GM20431 (cell line): ENCODE data around the gene SREBF2.

Experiments used
- in situ Hi-C: fragments of 300-500 bp; cut with MseI, MboI; formaldehyde crosslinking; loops from one replicate; pipeline ENCODE4 v1.15.0; 2020; ENCODE audit warnings: low sequenced_read_pairs; ENCODE audit not compliant: unreplicated experiment

SREBF2 gene

DNA sequence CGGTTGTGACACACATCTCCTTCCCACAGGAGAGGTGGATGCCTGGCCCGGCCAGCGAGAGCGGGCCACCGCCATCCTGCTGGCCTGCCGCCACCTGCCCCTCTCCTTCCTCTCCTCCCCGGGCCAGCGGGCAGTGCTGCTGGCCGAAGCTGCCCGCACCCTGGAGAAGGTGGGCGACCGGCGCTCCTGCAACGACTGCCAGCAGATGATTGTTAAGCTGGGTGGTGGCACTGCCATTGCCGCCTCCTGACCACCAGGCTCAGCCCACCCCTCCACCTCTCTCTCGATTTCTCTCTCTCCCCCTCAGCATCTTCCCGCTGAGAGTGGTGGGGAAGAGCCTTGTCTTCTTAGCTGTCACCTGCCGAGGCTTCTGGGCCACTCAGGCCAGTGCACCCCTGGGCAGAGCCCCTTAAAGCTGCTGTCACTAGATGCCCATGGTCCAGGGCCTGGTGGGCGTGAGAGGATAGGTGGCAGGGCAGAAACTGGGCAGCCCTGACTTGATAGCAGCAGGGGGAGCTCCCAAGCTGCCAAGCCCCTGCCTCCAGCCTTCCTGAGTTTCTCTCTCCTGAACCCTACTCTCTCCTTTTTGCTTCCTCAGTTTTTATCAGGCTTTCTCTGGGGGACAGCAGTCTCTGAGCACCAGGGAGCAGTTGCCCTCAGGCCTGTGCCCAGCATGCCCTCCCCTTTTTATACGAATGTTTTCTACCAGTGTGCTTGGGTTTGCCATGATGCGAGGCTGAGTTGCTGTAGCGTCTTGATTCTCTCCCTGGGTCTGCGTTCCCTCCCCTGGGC, 72.7 kb downstream of the SREBF2 start:
- in situ Hi-C loops: no loop called here

DNA sequence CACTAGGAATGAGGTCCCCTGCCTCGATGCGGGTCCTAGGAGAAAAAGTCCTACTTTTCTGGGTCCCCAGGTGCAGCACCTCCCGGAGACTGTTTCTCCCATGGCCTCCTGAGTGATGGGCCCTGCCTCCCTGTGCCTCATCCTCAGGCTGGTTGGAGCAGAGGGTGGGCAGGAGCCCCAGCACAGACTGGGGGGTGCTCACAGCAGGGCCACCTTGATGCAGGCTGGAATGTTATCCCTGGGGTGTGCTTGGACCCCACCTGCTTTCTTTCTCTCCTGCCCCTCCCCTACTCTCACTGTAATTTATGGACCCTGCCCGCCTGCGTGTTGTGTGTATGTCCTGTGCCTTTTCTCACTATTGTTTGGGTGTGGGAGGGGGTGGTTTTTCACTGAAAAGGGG, 73.9 kb downstream of the SREBF2 start:
- in situ Hi-C loops: no loop called here

DNA sequence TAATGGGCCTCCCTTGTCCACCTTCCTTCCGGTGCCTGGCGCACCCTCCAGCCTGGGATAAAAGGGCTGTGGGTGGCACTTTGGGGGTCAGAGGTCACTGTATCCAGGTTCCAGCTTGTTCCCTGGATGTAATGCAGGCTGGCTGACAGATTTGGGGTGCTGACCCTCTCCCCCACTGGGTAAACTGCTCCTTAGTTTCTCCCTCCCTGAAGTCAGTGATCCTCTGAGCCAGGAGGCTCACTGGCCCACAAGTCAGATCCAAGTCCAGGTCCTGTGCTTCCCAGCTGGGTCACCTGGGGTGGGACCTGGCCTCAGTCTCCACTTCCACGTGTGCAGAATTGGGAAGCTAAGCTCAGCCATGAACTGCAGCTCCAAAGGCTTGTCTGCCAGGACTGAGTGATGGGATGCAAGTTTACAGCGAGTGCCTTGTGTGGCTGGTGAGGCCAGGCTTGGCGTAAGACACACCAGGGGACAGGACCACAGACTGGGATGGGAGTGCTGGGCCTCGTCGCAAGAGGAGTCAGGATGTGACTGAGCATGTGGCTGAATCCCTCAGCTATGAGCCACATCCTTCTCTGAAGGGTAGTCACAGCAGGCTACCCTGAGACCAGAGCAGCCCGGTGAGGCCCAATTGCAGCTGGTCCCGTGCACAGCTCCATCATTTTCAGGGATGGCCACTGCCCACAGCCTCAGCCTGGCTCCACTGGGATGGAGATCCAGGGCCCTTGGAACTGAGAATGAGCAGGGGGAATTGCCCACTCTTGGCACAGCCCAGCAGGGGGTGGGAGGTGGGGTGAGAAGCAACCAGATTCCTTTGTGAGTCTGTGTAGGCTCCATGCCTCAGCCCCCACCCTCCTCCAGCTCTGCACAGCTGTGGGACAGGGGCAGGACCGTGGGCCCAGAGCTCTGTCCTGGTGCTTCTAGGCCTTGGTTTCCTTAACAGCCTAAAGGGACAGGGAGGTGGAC, 74.8 kb downstream of the SREBF2 start:
- in situ Hi-C loops: no loop called here

DNA sequence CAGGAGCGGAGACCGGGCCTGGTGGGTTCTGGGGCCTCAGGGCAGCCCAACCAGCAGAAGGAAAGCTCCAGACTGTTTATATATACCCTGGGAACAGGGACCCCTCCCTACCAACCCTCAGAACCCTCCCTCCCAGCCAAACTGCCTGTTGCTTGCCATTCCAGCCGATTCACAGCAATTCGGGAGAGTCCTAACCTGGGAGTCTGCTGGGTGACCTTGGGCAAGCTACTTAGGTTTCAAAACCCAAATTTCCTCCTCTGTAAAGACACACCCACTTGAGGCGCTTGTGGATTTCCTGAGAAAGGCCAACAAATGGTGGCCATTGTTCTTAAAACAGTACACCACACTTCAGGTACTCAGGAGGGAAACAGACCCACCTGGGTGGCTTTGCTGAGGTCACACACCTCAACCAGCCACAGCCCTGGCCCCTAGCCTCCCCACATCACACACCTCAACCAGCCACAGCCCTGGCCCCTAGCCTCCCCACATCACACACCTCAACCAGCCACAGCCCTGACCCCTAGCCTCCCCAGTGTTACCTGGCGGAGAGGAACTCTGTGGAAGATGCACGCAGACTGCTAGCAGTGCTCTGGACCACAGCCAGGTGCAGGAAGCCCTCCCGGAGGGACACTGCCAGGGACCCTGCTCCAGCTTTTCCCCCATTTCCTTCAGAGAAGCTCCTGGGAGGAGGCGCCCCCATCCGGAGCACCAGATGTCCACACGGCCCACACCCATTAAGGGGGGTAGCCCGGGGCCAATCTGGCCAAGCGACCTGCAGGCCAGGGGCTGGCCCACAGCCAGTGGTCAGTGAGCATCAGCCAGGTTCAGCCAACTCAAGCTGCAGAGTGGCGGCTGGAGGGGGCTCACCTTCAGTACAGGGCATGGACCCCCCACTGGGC, 75.8 kb downstream of the SREBF2 start:
- in situ Hi-C loops: no loop called here

DNA sequence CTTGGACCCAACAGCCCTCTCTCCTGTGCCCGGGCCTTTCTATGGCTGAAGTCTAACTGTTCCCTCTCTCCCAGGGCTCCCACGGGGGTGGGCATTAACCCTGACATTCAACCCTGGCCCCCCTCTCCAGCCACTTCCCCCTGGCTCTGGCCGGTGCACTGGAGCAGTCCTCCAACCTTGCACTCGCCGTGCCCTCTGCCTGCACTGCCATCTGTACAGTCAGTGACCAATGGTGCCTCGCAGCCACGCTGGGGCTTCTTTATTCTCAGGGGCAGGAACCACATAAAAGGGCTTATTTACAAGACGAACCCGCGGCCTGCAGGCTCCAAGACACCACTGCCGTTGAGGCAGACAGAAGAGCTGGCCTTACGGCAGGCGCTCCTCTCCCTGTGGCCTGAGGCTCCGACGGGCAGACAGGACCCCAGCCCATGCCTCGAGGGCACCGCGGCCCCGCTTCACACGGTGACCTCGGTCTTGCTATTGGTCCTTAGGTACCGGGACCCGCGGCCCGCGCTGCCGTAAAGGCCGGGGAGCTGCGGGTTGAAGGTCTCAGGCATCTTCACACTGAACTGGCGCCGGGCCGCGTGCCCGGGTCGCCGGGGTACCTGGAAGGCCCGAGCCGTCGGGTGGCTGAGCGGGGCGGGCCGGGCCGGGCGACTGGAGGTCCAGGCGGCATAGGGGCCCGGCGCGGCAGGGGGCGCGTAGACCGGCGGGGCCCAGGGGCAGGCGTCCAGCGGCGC, 76.6 kb downstream of the SREBF2 start:
- in situ Hi-C loops: no loop called here

DNA sequence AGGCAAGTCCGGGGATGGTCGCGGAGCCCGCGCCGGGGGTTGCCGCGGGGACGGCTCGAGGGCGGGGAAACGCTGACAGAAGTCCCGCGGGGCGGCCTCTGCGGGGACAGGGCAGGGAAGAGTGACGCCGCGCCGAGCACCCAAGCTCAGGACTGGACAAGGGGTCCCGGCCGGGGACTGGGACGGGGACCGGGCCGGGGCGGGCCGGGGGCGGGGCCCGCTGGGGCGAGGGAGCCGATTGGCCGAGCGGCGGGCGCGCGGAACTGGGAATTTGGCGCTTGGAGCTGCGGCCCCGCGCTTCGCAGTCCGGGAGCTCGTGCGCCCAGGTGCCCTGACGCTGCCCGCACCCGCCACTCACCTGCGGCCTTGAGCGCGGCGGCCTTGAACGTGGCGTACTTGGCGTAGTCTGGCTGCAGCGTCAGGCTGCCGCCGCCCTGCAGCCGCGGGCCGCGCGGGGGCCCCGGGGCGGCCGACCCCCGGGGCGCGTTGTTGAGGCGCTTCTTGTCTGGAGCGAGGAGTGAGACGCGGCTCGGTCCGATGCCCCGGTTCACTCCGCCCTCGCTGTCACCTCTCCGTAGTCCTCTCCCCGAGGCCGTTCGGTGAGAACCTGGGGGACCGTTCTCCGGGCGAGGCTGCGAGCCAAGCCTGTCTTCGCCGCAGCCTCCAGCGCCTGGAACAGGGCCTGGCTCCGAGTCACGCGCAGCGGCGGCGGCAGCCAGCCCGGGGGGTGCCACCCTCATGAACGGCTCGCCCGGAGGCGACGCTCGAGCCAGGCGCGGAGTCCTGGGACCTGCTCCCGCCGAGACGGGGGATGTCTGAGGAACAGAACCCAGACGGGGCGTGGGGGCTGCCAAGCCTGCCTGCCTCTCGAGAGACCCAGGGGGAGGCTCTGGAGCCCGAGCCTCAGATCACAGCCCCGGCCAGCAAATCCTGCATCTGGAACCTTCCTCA, 77.4 kb downstream of the SREBF2 start:
- in situ Hi-C loops: no loop called here

DNA sequence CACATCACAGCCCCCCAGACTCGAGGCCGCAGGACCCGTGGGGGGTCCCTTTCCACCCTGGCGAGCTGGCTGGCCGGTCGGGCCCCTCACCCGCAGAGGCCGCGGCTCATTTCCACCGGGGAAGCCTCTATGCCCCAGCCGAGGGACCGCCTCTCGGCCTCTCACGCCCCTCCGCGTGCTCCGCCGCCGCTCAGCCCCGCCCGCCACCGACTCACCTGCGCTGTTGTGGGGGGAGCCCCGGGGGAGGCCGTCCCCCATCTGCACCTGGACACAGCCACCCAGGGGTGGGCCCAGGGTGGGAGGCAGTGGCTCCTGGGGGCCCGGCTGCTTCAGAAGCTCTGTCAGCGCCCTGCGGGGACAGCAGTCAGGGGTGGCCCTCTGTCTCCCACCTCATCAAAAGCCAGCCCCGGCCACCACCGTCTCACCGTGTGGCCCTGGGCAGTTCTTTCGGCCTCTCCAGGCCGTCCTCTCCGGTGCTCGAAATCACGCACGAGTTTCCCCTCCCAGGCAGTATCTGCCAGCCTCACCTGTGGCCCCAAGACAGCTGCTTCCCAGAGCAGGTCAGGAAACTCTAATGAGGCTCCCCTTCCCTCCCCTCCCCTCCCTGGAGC, 78.2 kb downstream of the SREBF2 start:
- in situ Hi-C loops: no loop called here

DNA sequence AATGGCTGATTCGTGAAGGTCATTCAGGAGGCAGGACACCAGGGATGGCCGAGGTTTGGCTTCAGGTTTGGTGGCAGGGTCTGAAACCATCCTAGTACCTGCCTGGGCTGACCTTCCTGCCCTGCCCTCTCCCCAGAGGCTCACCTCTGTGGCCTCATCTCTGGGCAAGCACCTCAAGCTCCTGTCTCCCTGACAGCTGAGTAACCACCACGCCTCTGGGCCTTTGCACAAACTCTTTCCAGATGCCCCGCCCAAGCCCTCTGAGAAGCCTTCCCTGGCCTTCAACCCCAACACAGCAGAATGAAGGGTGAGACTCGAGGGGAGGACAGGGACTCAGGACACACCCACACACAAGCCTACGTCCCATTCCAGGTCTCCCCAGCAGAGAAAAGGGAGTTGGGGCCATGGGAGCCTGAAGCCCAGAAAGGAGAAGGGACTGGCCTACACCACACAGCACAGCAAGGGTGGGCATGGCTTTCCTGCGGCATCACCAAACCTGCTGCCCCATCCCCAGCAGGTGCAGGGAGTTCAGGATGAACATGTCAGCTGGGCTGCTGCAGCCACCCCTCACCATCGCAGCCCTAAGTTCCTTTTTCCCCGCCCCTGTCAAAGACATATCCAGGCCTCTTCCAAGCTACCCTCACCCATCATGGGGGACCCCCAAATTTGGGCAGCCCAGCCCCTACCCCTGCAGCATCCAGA, 79.6 kb downstream of the SREBF2 start:
- in situ Hi-C loops: no loop called here

DNA sequence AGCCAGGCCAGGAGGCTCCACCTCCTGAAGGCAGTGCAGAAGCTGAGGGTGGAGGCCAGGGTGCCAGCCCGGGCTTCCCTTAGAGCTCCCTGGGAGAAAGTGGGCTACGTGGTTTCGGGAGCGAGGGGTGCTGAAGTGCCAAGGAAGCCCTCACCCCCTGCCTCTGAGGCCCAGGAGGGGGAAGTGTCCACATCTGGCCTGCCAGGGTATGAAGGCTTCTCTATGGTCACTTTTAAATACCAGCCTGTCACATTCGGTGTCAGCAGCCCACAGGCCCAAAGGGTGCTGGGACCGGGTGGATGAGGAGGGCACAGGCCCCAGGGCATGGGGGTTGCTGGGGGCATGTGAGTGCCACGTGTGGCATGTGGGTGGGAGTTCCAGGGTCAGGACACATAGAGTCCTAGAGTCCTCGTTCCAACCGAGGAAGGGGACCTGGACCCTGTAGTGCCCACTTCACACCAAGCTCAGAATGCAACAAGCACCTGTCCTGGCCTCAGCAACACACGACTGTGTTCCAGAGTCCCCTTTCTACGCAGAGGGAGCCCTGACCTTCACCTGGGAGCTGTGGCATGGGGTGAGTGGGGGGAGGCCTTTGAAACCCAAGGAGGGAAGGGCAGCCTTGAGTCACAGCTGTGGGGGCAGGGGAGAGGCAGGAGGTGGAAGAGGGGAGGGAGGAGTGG, 80.3 kb downstream of the SREBF2 start:
- in situ Hi-C loops: no loop called here

DNA sequence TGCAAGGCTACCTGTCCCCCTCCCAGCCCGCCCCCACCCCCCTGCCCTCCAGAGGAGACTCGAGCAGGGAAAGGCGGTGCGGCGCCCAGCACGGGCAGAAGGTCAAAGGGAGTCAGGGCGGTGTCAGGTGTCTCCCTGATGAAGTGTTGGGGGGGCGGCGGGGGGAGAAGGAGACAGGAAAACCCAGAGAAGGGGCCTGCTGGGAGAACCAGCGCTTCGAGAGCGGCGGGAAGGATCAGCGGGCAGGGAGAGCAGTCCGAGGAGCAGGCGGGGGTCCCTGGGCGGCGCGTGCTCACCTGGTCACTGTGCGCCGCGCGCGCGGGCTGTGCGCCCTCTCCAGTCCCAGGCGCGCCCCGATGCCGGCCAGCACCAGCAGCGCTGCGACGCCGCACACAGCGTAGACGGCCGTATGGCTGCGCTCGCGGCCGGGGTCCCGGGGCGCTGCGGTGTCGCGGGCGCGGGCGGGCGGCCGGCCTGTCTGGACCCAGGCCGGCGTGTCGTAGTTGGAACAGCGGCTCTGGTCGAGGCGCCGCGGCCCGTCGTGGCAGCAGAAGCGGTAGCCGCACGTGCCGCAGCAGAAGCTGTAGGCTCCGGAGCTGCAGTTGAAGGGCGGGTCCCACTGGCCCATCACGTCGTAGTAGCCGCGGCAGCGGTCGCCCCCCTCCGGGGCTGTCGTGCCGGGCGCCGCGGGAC, 81.1 kb downstream of the SREBF2 start:
- in situ Hi-C loops: no loop called here

DNA sequence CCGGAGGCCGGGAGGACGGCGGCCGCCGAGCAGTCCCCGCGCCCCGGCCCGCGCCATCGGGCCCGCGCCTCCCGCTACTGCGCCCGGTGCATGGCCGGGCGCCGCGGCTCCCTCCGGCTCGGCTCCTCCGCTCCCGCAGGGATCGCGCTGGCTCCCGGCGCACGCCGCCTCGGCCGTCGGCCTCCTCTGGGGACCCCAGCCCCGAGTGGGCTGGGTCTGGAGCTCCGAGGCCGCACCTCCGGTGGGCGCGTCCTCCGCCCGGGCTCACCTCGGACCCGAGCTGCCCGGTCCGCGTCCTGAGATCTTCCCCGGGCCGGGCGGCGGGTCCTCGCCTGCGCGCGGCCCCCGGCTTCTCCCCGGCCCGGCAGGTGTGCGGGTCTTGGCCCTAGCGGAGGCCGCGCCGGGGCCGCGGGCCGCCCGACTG, 81.7 kb downstream of the SREBF2 start:
- in situ Hi-C loops: no loop called here

DNA sequence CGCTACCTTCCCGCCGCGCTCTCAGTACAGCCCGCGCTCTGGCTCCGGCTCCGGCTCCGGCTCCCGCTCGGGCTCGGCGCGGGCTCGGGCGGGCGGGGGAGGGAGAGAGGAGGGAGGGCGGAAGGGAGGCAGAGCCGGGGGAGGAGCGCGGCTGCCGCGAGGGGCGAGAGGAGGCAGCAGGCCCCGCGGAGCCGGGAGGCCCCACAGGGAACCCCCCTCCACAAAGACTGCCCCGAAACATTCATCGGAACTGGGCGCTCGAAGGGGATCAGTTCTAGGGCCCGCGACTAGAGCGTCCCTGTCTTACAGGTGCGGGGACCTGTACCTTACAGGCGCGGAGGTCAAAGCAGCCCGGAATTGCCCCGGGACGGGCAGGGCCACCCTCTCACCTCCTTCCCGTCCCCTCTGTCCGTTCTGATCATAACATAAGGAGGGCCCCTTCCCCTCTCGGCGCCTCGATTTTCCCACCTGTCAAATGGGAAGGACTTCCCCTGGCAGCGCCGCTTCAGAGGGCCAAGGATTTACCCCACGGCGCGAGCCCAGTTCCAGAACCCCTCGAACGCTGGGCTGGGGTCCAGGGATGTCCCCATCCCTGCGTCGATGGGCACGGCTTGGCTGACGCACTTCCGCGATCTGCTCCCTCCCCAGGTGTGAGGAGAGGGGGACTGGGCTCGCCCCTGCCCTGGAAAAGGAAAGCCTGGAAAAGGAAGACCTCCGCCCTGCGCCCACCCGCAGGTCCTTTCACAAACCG, 82.3 kb downstream of the SREBF2 start, which contains the start of gene SHISA8:
Gene SHISA8 (minus strand): TSS at position 40 of the 751 bp plus-strand sequence. CDS start 407 bp downstream, outside the sequence.
- in situ Hi-C loops: no loop called here

DNA sequence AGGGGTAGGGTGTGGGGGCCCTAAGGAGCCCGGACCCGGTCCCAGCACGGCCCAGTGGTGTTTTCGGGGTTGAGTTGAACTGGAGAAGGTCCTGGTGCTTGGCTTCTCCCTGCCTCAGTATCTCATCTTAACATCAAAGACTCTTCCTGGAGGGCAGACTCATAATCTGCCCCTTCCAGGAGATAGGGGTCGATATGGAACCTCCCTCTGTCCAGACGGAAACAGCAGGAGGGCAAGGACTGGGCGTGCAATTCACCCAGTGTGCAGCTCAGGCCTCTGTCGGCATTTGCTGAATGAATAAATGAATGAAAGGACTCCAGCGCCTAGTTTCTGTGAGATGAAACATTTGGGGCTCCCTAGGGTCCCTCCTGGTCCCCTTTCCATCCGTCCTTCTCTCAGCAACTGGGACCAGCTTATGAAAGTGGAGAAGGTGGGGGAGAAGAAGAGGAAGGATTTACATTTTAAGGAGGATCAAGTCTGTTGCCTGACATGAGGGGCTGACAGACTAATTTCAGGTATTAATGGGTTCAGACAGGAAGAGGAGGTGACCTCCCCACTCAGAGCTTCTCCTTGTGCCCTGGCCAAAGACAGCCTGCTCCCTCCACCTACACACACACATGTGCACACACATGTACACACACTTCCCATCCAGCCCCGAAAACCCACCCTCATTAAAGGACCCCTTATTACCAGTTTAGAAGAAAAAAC, 83.0 kb downstream of the SREBF2 start:
- in situ Hi-C loops: no loop called here

DNA sequence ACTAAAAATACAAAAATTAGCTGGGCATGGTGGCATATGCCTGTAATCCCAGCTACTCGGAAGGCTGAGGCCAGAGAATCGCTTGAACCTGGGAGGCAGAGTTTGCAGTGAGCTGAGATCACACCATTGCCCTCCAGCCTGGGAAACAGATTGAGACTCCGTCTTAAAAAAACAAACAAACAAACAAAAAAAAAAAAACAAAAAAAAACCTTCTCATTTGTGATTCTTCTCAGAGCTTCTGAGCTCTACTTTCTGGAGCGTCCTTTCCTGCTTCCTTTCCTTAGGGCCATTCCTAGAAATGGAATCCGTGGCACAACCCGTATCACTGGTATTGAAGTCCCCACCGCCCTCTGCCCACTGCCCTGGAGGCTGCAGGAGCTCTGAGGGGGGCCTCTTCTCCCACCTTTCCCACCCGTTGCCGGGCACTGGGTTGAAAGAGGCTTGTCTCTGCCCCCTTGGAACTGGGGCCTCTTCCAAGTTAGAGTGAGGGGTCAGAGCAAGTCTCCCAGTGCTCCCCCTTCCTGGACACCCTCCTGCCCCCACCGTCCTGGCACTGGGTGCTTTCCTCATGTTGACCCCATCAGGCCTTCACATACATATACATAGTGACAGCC, 83.9 kb downstream of the SREBF2 start:
- in situ Hi-C loops: no loop called here
